SK-N-SH (cell line): ENCODE measurements around the gene GPER1. TPM values are rescaled to one million over a fixed set of nuclear protein-coding genes. Genes with fewer than 3 reads are reported as not detected.
A peak's percentile ranks its signal among the peaks of the same experiment; 100 is the strongest.

Source experiments
- CTCF ChIA-PET: fragments of 300-600, 350-600 bp; formaldehyde crosslinking; extraction: SDS; loops from one replicate; lab custom pipeline; 2021; lab: Yijun Ruan, JAX
- POLR2A ChIA-PET: fragments of 350-600 bp; sonication (Branson Sonifier 250); formaldehyde crosslinking; extraction: SDS; loops from one replicate; lab custom pipeline; 2020; ENCODE audit warnings: antibody characterized with exemption, inconsistent platforms; lab: Yijun Ruan, JAX
- DNase-seq: peaks from one replicate; pipeline ENCODE4 v3.0.0; 2012
- H2AFZ ChIP-seq: fragments of 200-600 bp; sonication (generic); 2 replicates; pipeline ENCODE4 v1.8.1; 2016; ENCODE audit warnings: antibody characterized with exemption, mild to moderate bottlenecking, low read depth
- H3F3A ChIP-seq: fragments of 200-600 bp; sonication (generic); replicated peaks from 2 replicates; pipeline ENCODE3; 2016; ENCODE audit warnings: antibody characterized with exemption, mild to moderate bottlenecking; ENCODE audit not compliant: insufficient read depth
- H3K27ac ChIP-seq, 2 experiments: fragments of 200-500 bp in 1 of 2; fragments of 200-600 bp in 1 of 2; sonication (Bioruptor generic) in 1 of 2; sonication (generic), shearing (Covaris generic) in 1 of 2; 2 replicates each; pipeline versions ENCODE4 v1.5.1 to v1.6.1; 2014 to 2016; ENCODE audit warnings: low read depth in 2 of 2, inconsistent platforms in 1 of 2, low read length in 1 of 2, mild to moderate bottlenecking in 1 of 2, mixed read lengths in 1 of 2
- H3K27me3 ChIP-seq: fragments of 200-600 bp; sonication (generic), shearing (Covaris generic); 2 replicates; pipeline ENCODE4 v1.6.1; 2016; ENCODE audit warnings: mixed run types; ENCODE audit not compliant: insufficient read depth
- H3K36me3 ChIP-seq, 2 experiments: fragments of 200-500 bp in 1 of 2; fragments of 200-600 bp in 1 of 2; sonication (Bioruptor generic) in 1 of 2; sonication (generic) in 1 of 2; replicated peaks in 1 of 2; 2 replicates each; pipeline versions ENCODE3 to v1.5.1; 2014 to 2016; ENCODE audit warnings: low read length in 1 of 2, mild to moderate bottlenecking in 1 of 2; ENCODE audit not compliant: insufficient read depth in 2 of 2, control insufficient read depth in 1 of 2
- H3K4me1 ChIP-seq, 2 experiments: fragments of 200-500 bp in 1 of 2; fragments of 200-600 bp in 1 of 2; sonication (Bioruptor generic) in 1 of 2; sonication (generic), shearing (Covaris generic) in 1 of 2; 2 replicates each; pipeline versions ENCODE4 v1.5.1 to v1.6.1; 2014 to 2016; ENCODE audit warnings: low read depth in 1 of 2, low read length in 1 of 2, mixed run types in 1 of 2; ENCODE audit not compliant: insufficient read depth in 2 of 2, control insufficient read depth in 1 of 2
- H3K4me2 ChIP-seq: fragments of 200-600 bp; sonication (generic), shearing (Covaris generic); 2 replicates; pipeline ENCODE4 v1.6.1; 2017; ENCODE audit warnings: mixed run types
- H3K4me3 ChIP-seq, 2 experiments: fragments of 200-500 bp in 1 of 2; fragments of 200-600 bp in 1 of 2; sonication (Bioruptor generic) in 1 of 2; sonication (generic), shearing (Covaris generic) in 1 of 2; 2 replicates each; pipeline versions ENCODE4 v1.5.1 to v1.8.1; 2014 to 2016; ENCODE audit warnings: low read depth in 2 of 2, inconsistent platforms in 1 of 2, low read length in 1 of 2, mild to moderate bottlenecking in 1 of 2, mixed read lengths in 1 of 2, moderate library complexity in 1 of 2
- H3K79me2 ChIP-seq: fragments of 200-600 bp; sonication (generic); 2 replicates; pipeline ENCODE4 v1.8.1; 2017; ENCODE audit warnings: mild to moderate bottlenecking; ENCODE audit not compliant: insufficient read depth
- H3K9ac ChIP-seq: fragments of 200-600 bp; sonication (generic); 2 replicates; pipeline ENCODE4 v1.6.1; 2017; ENCODE audit warnings: mixed run types
- H3K9me2 ChIP-seq: fragments of 200-600 bp; sonication (generic); 2 replicates; pipeline ENCODE4 v1.6.1; 2017; ENCODE audit warnings: mixed run types
- H3K9me3 ChIP-seq: fragments of 200-600 bp; sonication (generic); 2 replicates; pipeline ENCODE4 v1.6.1; 2017; ENCODE audit warnings: mixed run types, mild to moderate bottlenecking, moderate library complexity
- H4K20me1 ChIP-seq: fragments of 200-600 bp; sonication (generic); 2 replicates; pipeline ENCODE4 v1.6.1; 2017; ENCODE audit warnings: mild to moderate bottlenecking, mixed run types; ENCODE audit not compliant: insufficient read depth
- ELF1 ChIP-seq: IDR thresholded peaks from 2 replicates; pipeline ENCODE4 v1.4.0; 2012
- FOXJ3 ChIP-seq: sonication (generic); formaldehyde crosslinking; IDR thresholded peaks from 2 replicates; pipeline ENCODE4 v1.5.1; 2020; ENCODE audit warnings: mild to moderate bottlenecking, missing genetic modification reagents
- FOXM1 ChIP-seq: IDR thresholded peaks from 2 replicates; pipeline ENCODE4 v1.4.0; 2012; ENCODE audit warnings: low read depth, mild to moderate bottlenecking
- GABPA ChIP-seq: IDR thresholded peaks from 2 replicates; pipeline ENCODE4 v1.4.0; 2012; ENCODE audit warnings: low read depth, mild to moderate bottlenecking
- GATA2 ChIP-seq: sonication (generic); formaldehyde crosslinking; IDR thresholded peaks from 2 replicates; pipeline ENCODE4 v1.5.0; 2020; ENCODE audit warnings: mild to moderate bottlenecking, missing genetic modification reagents
- IRF3 ChIP-seq: fragments of 150-350 bp; IDR thresholded peaks from 2 replicates; pipeline ENCODE4 v1.6.1; 2016; ENCODE audit warnings: mild to moderate bottlenecking, low read depth, low read length
- JUND ChIP-seq: IDR thresholded peaks from 2 replicates; pipeline ENCODE4 v1.4.0; 2012
- MAX ChIP-seq: IDR thresholded peaks from 2 replicates; pipeline ENCODE4 v1.4.0; 2012; ENCODE audit warnings: low read depth
- MEF2A ChIP-seq: IDR thresholded peaks from 2 replicates; pipeline ENCODE4 v1.4.0; 2012; ENCODE audit warnings: low read depth, borderline replicate concordance
- MXI1 ChIP-seq: IDR thresholded peaks from 2 replicates; pipeline ENCODE4 v1.6.1; 2012; ENCODE audit warnings: mild to moderate bottlenecking, low read depth, low read length, improper control_type of control experiment
- PBX3 ChIP-seq: IDR thresholded peaks from 2 replicates; pipeline ENCODE4; 2012
- RCOR1 ChIP-seq: fragments of 150-350 bp; IDR thresholded peaks from 2 replicates; pipeline ENCODE4 v1.6.1; 2017; ENCODE audit warnings: antibody characterized with exemption, low read length
- SIN3A ChIP-seq: IDR thresholded peaks from 2 replicates; pipeline ENCODE4 v1.6.1; 2012; ENCODE audit warnings: low read depth, mild to moderate bottlenecking, low read length, moderate library complexity, borderline replicate concordance
- SMC3 ChIP-seq: IDR thresholded peaks from 2 replicates; pipeline ENCODE4 v1.6.1; 2012; ENCODE audit warnings: low read depth, low read length, improper control_type of control experiment
- TAF1 ChIP-seq: IDR thresholded peaks from 2 replicates; pipeline ENCODE4 v1.6.1; 2012; ENCODE audit warnings: low read depth, mild to moderate bottlenecking, low read length, moderate library complexity, borderline replicate concordance
- TCF12 ChIP-seq: IDR thresholded peaks from 2 replicates; pipeline ENCODE4 v1.4.0; 2012
- TEAD4 ChIP-seq: IDR thresholded peaks from 2 replicates; pipeline ENCODE4 v1.4.0; 2012; ENCODE audit warnings: mild to moderate bottlenecking, borderline replicate concordance; ENCODE audit not compliant: insufficient read depth
- USF1 ChIP-seq: IDR thresholded peaks from 2 replicates; pipeline ENCODE4 v1.4.0; 2012; ENCODE audit warnings: low read depth, borderline replicate concordance
- USF2 ChIP-seq: fragments of 150-350 bp; IDR thresholded peaks from 2 replicates; pipeline ENCODE4 v1.6.1; 2017; ENCODE audit warnings: antibody characterized with exemption, low read length, low read depth, borderline replicate concordance
- YY1 ChIP-seq: IDR thresholded peaks from 2 replicates; pipeline ENCODE4 v1.4.0; 2012; ENCODE audit warnings: low read depth, mild to moderate bottlenecking
- WGBS: methylation state at CpG from one replicate; pipeline ENCODE4 v1.1.6; 2017; ENCODE audit warnings: low lambda C conversion rate; 5-methylcytosine and 5-hydroxymethylcytosine counted together
- polyA plus RNA-seq, 3 experiments: library from polyadenylated mRNA; depleted of rRNA; stranded (reverse); fragments of >200 nt; gene quantifications; 2 replicates each; pipeline ENCODE4 v1.2.3, GENCODE V29; 2012

Gene GPER1
- polyA plus RNA-seq, 1 of the 3 experiments (the other 2 are of a cell fraction): 6.4 TPM

- Histone ChIP-seq H3K9ac (no peak overlapping the region), H3K9me3 (no peaks in the 10 kb centered on the region), H2AFZ (no peak overlapping the region), H3F3A (peaks cover 21% of the 10 kb centered on the region), H3K36me3 (no peaks in the 10 kb centered on the region), H3K4me1 (peaks cover 16 to 63% of the 10 kb centered on the region in 2 experiments), H3K27ac (peak overlapping the region in 1 of 2 experiments; percentile 71; a peak in 1 of 4 replicates), H3K79me2 (no peaks in the 10 kb centered on the region; the same call in none of the 2 replicates), H4K20me1 (peaks cover 30% of the 10 kb centered on the region), H3K9me2 (no peaks in the 10 kb centered on the region), H3K4me3 (no peak overlapping the region), H3K4me2 (no peak overlapping the region), H3K27me3 (no peaks in the 10 kb centered on the region)
- ChIA-PET CTCF (interaction anchor here (0.8 to 27.8 kb wide), 9 partner anchors 12 to 118 kb away, joined by 3 to 756 read pairs (median 5); no protein-coding TSS in a partner anchor), POLR2A (no interaction called here)
- no peak for DNase-seq
- 85% methylated on average over 6 of the region's 7 CpGs for WGBS
- TF ChIP-seq FOXJ3 (CRISPR knock-in tag): no peak
- TF ChIP-seq USF1: no peak
- no peak for TF ChIP-seq GABPA
- no peak for TF ChIP-seq RCOR1
- no peak for TF ChIP-seq GATA2 (CRISPR knock-in tag)
- no peak for TF ChIP-seq FOXM1
- no peak for TF ChIP-seq MAX
- TF ChIP-seq YY1: no peak
- TF ChIP-seq MEF2A: no peak
- TF ChIP-seq IRF3: no peak
- TF ChIP-seq TAF1: no peak
- TF ChIP-seq USF2: no peak
- TF ChIP-seq MXI1: no peak
- TF ChIP-seq ELF1: no peak
- no peak for TF ChIP-seq TEAD4
- no peak for TF ChIP-seq SMC3
- no peak for TF ChIP-seq TCF12
- TF ChIP-seq JUND: no peak
- TF ChIP-seq SIN3A: no peak
- no peak for TF ChIP-seq PBX3
Measured at GRCh38 chr7:1042492-1042833, 45.5 kb upstream of the GPER1 start.
